GM12865 (cell line): ENCODE measurements around the gene ZFP64.

Experiments used
- DNase-seq: peaks from one replicate; pipeline ENCODE4 v3.0.0; 2010; ENCODE audit warnings: low read depth
- H3K4me3 ChIP-seq: 2 replicates; pipeline ENCODE4 v1.5.1; 2011; ENCODE audit warnings: mild to moderate bottlenecking, low read depth, low read length, control low read depth
- CTCF ChIP-seq: IDR thresholded peaks from 2 replicates; pipeline ENCODE4 v1.5.1; 2011; ENCODE audit warnings: low read length, control low read depth, low read depth, inconsistent platforms; ENCODE audit not compliant: insufficient read depth; ENCODE audit errors: missing control alignments

The ZFP64 gene

GRCh38 chr20:52103335-52103912 is 88.2 kb downstream of the ZFP64 start:
- no peak for DNase-seq
- TF ChIP-seq CTCF, result no peak
- no peak overlapping the region for H3K4me3 ChIP-seq

GRCh38 chr20:52102559-52102958 is 89.0 kb downstream of the ZFP64 start:
- DNase-seq, result no peak
- H3K4me3 ChIP-seq, result no peak overlapping the region
- TF ChIP-seq CTCF, result no peak

- no peak for DNase-seq
- no peak overlapping the region for H3K4me3 ChIP-seq
- no peak for TF ChIP-seq CTCF
These were observed 89.5 kb downstream of the ZFP64 start for GRCh38 chr20:52102126-52102525.
